Measurements from ENCODE around the gene EFCAB6. TPM values are rescaled to one million over a fixed set of nuclear protein-coding genes. Genes with fewer than 3 reads are reported as not detected.

EFCAB6 gene
- polyA plus RNA-seq, 3 donors: not detected

DNA sequence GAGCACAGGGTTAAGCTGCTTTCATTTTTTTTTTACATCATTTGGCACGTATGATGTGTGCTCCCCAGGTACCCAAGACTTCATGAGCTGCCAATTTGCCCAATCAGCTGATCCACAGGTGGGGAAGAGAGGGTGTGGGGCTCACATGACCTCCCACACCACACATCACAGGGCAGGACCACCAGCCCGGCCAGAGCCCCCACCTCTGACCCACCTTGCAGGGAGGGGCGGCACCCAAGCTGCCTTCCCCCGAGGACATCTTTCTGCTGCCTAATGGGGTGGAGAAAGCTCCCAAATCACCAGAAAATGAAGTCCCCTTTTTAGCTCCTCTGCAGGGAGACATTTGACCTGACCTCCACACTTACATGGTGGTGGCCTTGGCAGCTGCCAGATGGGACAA is 280.5 kb downstream of the EFCAB6 start:
- H3K27ac ChIP-seq (ENCODE audit: low read depth in 1 of 2, low read length in 2 of 2): no peak overlapping the region
- no peaks in the 10 kb centered on the region for H3K79me2 ChIP-seq (ENCODE audit: insufficient read depth, low read length)
- H3K9me3 ChIP-seq (replicated peaks in 1 of 2; ENCODE audit: control insufficient read depth in 1 of 2, insufficient read depth in 1 of 2, low read length in 2 of 2): no peaks in the 10 kb centered on the region
- no peaks in the 10 kb centered on the region for H3K27me3 ChIP-seq (ENCODE audit: control insufficient read depth in 2 of 2, insufficient read depth in 2 of 2, low read length in 2 of 2)
- Mint-ChIP-seq H3K27ac (no peak overlapping the region), H3K4me1 (no peaks in the 10 kb centered on the region), H3K4me3 (no peak overlapping the region), H3K27me3 (ENCODE audit: low read depth in 3 of 3) (peaks cover 2 to 7% (median 5%) of the 10 kb centered on the region in 3 donors), H3K9me3 (peaks cover 0 to 2% (median 0%) of the 10 kb centered on the region in 7 donors), H3K36me3 (no peaks in the 10 kb centered on the region)
- DNase-seq: no peak
- TF ChIP-seq CTCF (IDR thresholded peaks at IDR 0.05): no peak
- no peaks in the 10 kb centered on the region for H3K36me3 ChIP-seq (replicated peaks in 1 of 2; ENCODE audit: control insufficient read depth in 1 of 2, insufficient read depth in 2 of 2, low read length in 2 of 2)
- no peak overlapping the region for H3K4me2 ChIP-seq (replicated peaks; ENCODE audit: extremely low read depth, low read length, poor library complexity, severe bottlenecking)
- intact Hi-C loops (cut with micrococcal nuclease): no loop called here
- no peaks in the 10 kb centered on the region for H3K4me1 ChIP-seq (ENCODE audit: control insufficient read depth in 1 of 2, insufficient read depth in 2 of 2, low read length in 2 of 2)
- H3K4me3 ChIP-seq (replicated peaks in 1 of 3; ENCODE audit: low read depth in 2 of 3, low read length in 3 of 3): no peak overlapping the region
- H3K9ac ChIP-seq (ENCODE audit: insufficient read depth, low read length, poor library complexity, severe bottlenecking): no peak overlapping the region
- 80% methylated on average over 2 of the region's 4 CpGs for WGBS (ENCODE audit: insufficient coverage)
- no peaks in the 10 kb centered on the region for H4K20me1 ChIP-seq (ENCODE audit: insufficient read depth, low read length)
- no peak overlapping the region for H2AFZ ChIP-seq (ENCODE audit: insufficient read depth, low read depth, low read length, poor library complexity, severe bottlenecking)

DNA sequence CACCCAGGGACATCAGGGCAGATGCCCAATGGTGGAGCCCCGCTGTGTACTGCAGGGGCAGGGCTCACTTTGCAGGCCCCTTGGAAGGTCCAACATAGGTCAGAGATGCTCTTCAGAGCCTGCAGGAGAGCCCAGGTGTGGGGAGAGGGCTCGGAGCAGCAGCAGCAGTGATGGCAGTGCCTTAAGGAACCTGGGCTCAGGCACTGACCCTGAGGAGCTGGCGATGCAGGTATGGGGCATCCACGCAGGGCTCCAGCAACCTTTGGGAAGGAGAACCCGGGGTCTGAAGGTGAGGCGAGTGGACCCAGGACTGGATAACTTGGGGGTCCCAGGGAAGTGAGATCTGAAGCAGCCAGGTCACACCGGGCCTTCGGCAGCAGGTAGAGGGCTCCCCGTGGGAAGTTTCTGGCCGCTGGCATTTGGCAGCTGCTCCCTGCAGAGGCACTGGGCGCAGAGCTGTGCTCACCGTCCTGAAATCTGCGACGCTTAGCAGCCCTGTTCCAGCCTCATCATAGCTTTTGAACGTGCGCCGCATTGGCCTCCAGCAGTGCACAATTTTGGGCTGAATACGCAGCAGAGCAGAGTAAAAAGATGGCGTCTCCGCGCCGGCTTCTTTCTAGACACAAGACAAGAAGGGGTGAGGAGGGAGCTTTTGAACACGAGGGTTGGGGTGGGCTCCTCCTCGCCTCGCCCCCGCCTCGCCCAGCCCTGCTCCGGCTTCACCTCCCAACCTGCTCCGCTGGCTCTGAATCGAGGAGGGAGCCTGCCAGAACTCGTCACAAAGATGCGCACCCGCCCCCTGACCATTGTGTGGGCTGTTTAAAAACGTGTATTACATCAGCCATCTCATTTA is 281.5 kb downstream of the EFCAB6 start:
- Histone ChIP-seq H3K4me3 (replicated peaks in 1 of 3; ENCODE audit: low read depth in 2 of 3, low read length in 3 of 3) (no peak overlapping the region), H3K9ac (ENCODE audit: insufficient read depth, low read length, poor library complexity, severe bottlenecking) (no peak overlapping the region), H3K4me1 (ENCODE audit: control insufficient read depth in 1 of 2, insufficient read depth in 2 of 2, low read length in 2 of 2) (no peaks in the 10 kb centered on the region), H3K27ac (ENCODE audit: low read depth in 1 of 2, low read length in 2 of 2) (no peak overlapping the region), H3K79me2 (ENCODE audit: insufficient read depth, low read length) (no peaks in the 10 kb centered on the region), H3K9me3 (replicated peaks in 1 of 2; ENCODE audit: control insufficient read depth in 1 of 2, insufficient read depth in 1 of 2, low read length in 2 of 2) (no peaks in the 10 kb centered on the region), H3K27me3 (ENCODE audit: control insufficient read depth in 2 of 2, insufficient read depth in 2 of 2, low read length in 2 of 2) (no peaks in the 10 kb centered on the region), H4K20me1 (ENCODE audit: insufficient read depth, low read length) (no peaks in the 10 kb centered on the region), H3K4me2 (replicated peaks; ENCODE audit: extremely low read depth, low read length, poor library complexity, severe bottlenecking) (no peak overlapping the region), H2AFZ (ENCODE audit: insufficient read depth, low read depth, low read length, poor library complexity, severe bottlenecking) (no peak overlapping the region), H3K36me3 (replicated peaks in 1 of 2; ENCODE audit: control insufficient read depth in 1 of 2, insufficient read depth in 2 of 2, low read length in 2 of 2) (no peaks in the 10 kb centered on the region)
- intact Hi-C loops (cut with micrococcal nuclease): no loop called here
- H3K27me3 Mint-ChIP-seq (ENCODE audit: low read depth in 3 of 3): peaks cover 2 to 5% (median 4%) of the 10 kb centered on the region in 3 donors
- H3K9me3 Mint-ChIP-seq: peaks cover 0 to 2% (median 0%) of the 10 kb centered on the region in 7 donors
- 90% methylated on average over 25 of the region's 34 CpGs for WGBS (ENCODE audit: insufficient coverage)
- TF ChIP-seq CTCF (IDR thresholded peaks at IDR 0.05): no peak
- H3K4me1 Mint-ChIP-seq: no peaks in the 10 kb centered on the region
- no peaks in the 10 kb centered on the region for H3K36me3 Mint-ChIP-seq
- no peak overlapping the region for H3K4me3 Mint-ChIP-seq
- no peak overlapping the region for H3K27ac Mint-ChIP-seq
- DNase-seq: no peak

Measured in CD14-positive monocyte (primary cell).